Measurements from ENCODE around the gene SLC5A10.
"Not testable (repeated sequence)": the region's sequence is repeated elsewhere in the genome, so short reads cannot be mapped to it uniquely, and the experiment has no call there.

GRCh38 chr17:19055447-19055846 is 103.5 kb downstream of the SLC5A10 start:
- TF ChIP-seq CTCF, POLR2A, POLR2AphosphoS5 (IDR thresholded peaks at IDR 0.05): not testable (repeated sequence)
